ENCODE measurements around the gene CFAP97. TPM values are rescaled to one million over a fixed set of nuclear protein-coding genes. Genes with fewer than 3 reads are reported as not detected.

Gene CFAP97
- total and polyA plus RNA-seq, 9 of the 15 experiments (the other 6 are each of a cell fraction or from before 2014, with no cell fraction given) = 17.3 to 57.8 (median 44.4) TPM

GRCh38 chr4:185115827-185116232, 88.0 kb downstream of the CFAP97 start (continued):
- peak; percentile 51 for TF ChIP-seq POLR2G (IDR thresholded peaks at IDR 0.05; ENCODE audit: low read depth, low read length)
- 0 out of 2 replicates have a peak, but pooled peaks have one; percentile 28 for TF ChIP-seq POLR2H (tag; IDR thresholded peaks at IDR 0.05; ENCODE audit: low read depth)
- no peak for TF ChIP-seq CBFB (CRISPR knock-in tag; IDR thresholded peaks at IDR 0.05)
- 0 out of 4 replicates have a peak, but pooled peaks of 1 of the 2 experiments have one; percentile 51 for TF ChIP-seq ZMIZ1 (IDR thresholded peaks at IDR 0.05; ENCODE audit: low read depth in 2 of 2, low read length in 2 of 2)
- TF ChIP-seq CBX3 (IDR thresholded peaks at IDR 0.05; ENCODE audit: borderline replicate concordance in 1 of 2, low read length in 2 of 2) = peak in 1 of 2 experiments; percentile 79; a peak in 1 of 3 replicates
- TF ChIP-seq FOSL1 (tag; conservative IDR thresholded peaks at IDR 0.05) = peak; percentile 14; the same call in 1 of the 2 replicates
- TF ChIP-seq FOXM1 (IDR thresholded peaks at IDR 0.05; ENCODE audit: low read depth) = peak; percentile 43; the same call in 1 of the 2 replicates
- TF ChIP-seq FOXM1 (CRISPR knock-in tag; IDR thresholded peaks at IDR 0.05; ENCODE audit: low read depth) = no peak
- TF ChIP-seq ZNF184 (CRISPR knock-in tag; IDR thresholded peaks at IDR 0.05) = no peak
- no peak for TF ChIP-seq ZNF174 (CRISPR knock-in tag; IDR thresholded peaks at IDR 0.05)
- peak; percentile 32; the same call in 1 of the 2 replicates for TF ChIP-seq ZNF395 (CRISPR knock-in tag; IDR thresholded peaks at IDR 0.05)
- TF ChIP-seq TARDBP (IDR thresholded peaks at IDR 0.05) = no peak
- 0 out of 2 replicates have a peak, but pooled peaks have one; percentile 11 for TF ChIP-seq PHF8 (IDR thresholded peaks at IDR 0.05; ENCODE audit: borderline replicate concordance, low read length)
- peak; percentile 56; the same call in 1 of the 2 replicates for TF ChIP-seq RNF2 (IDR thresholded peaks at IDR 0.05)
- TF ChIP-seq FUS (optimal IDR thresholded peaks at IDR 0.05; ENCODE audit: low read depth, low read length) = no peak
- peak; percentile 80 for TF ChIP-seq ARID1B (IDR thresholded peaks at IDR 0.05)
- TF ChIP-seq ZNF586 (CRISPR knock-in tag; conservative IDR thresholded peaks at IDR 0.05) = no peak
- TF ChIP-seq TAF9B (IDR thresholded peaks at IDR 0.05; ENCODE audit: partially characterized antibody) = peak; percentile 63
- 0 out of 2 replicates have a peak, but pooled peaks have one; percentile 46 for TF ChIP-seq NFRKB (IDR thresholded peaks at IDR 0.05; ENCODE audit: low read depth)
- peak; percentile 74 for TF ChIP-seq POLR2A (conservative IDR thresholded peaks at IDR 0.05)
- no peak for TF ChIP-seq MEIS2 (IDR thresholded peaks at IDR 0.05; ENCODE audit: partially characterized antibody)
- TF ChIP-seq PRDM10 (IDR thresholded peaks at IDR 0.05; ENCODE audit: partially characterized antibody) = peak; percentile 5
